Mesendoderm (in vitro differentiated cells): ENCODE data around the gene TNS1.

Source experiments
- DNase-seq: peaks from one replicate; pipeline ENCODE4 v3.0.0; 2013
- H2AK5ac ChIP-seq: 2 replicates; pipeline ENCODE4 v1.6.1; 2013; ENCODE audit warnings: low read length, inconsistent platforms
- H2BK120ac ChIP-seq: 2 replicates; pipeline ENCODE4 v1.6.1; 2013; ENCODE audit warnings: low read depth, mild to moderate bottlenecking, low read length, moderate library complexity, mixed read lengths
- H2BK15ac ChIP-seq: replicated peaks from 2 replicates; pipeline ENCODE4 v1.6.1; 2013; ENCODE audit warnings: low read depth, mild to moderate bottlenecking, moderate library complexity
- H2BK5ac ChIP-seq: 2 replicates; pipeline ENCODE4 v1.6.1; 2013; ENCODE audit warnings: low read length, inconsistent platforms
- H3K18ac ChIP-seq: 2 replicates; pipeline ENCODE4 v1.6.1; 2013; ENCODE audit warnings: mild to moderate bottlenecking, low read length, mixed read lengths
- H3K23ac ChIP-seq: one replicate; pipeline ENCODE4 v1.6.1; 2013; ENCODE audit warnings: low read length
- H3K27ac ChIP-seq: 2 replicates; pipeline ENCODE4 v1.5.1; 2013; ENCODE audit warnings: low read depth, mild to moderate bottlenecking, inconsistent platforms, low read length, moderate library complexity
- H3K27me3 ChIP-seq: 2 replicates; pipeline ENCODE4 v1.6.1; 2013; ENCODE audit warnings: low read length, control low read depth, mild to moderate bottlenecking, inconsistent platforms; ENCODE audit not compliant: insufficient read depth, poor library complexity
- H3K36me3 ChIP-seq: 2 replicates; pipeline ENCODE4 v1.6.1; 2013; ENCODE audit warnings: low read length, inconsistent platforms; ENCODE audit not compliant: control insufficient read depth, insufficient read depth
- H3K4ac ChIP-seq: one replicate; pipeline ENCODE4 v1.6.1; 2013; ENCODE audit warnings: low read depth, mild to moderate bottlenecking, low read length, moderate library complexity
- H3K4me1 ChIP-seq: 2 replicates; pipeline ENCODE4 v1.6.1; 2013; ENCODE audit warnings: low read depth, low read length, inconsistent platforms; ENCODE audit not compliant: control insufficient read depth
- H3K4me2 ChIP-seq: 2 replicates; pipeline ENCODE4 v1.6.1; 2013; ENCODE audit warnings: low read length
- H3K4me3 ChIP-seq: 2 replicates; pipeline ENCODE4 v1.5.1; 2013; ENCODE audit warnings: mild to moderate bottlenecking, low read length
- H3K56ac ChIP-seq: one replicate; pipeline ENCODE4 v1.6.1; 2013; ENCODE audit warnings: low read length
- H3K79me1 ChIP-seq: 2 replicates; pipeline ENCODE4 v1.6.1; 2013; ENCODE audit warnings: low read length, inconsistent platforms
- H3K79me2 ChIP-seq: 2 replicates; pipeline ENCODE4 v1.6.1; 2013; ENCODE audit warnings: mild to moderate bottlenecking, low read length; ENCODE audit not compliant: control insufficient read depth, insufficient read depth
- H3K9ac ChIP-seq: 2 replicates; pipeline ENCODE4 v1.6.1; 2013; ENCODE audit warnings: low read length, inconsistent platforms
- H4K5ac ChIP-seq: one replicate; pipeline ENCODE4 v1.6.1; 2013; ENCODE audit warnings: low read length
- H4K8ac ChIP-seq: one replicate; pipeline ENCODE4 v1.6.1; 2013; ENCODE audit warnings: low read depth, mild to moderate bottlenecking, control low read depth, low read length, moderate library complexity
- WGBS: extraction: QIAGEN DNeasy Blood & Tissue Kit; methylation state at CpG from one replicate; pipeline ENCODE4 v1.1.7; 2013; ENCODE audit warnings: low lambda C conversion rate, missing lambda C conversion rate; ENCODE audit not compliant: insufficient coverage; ENCODE audit errors: extremely low coverage; 5-methylcytosine and 5-hydroxymethylcytosine counted together

Gene TNS1

DNA sequence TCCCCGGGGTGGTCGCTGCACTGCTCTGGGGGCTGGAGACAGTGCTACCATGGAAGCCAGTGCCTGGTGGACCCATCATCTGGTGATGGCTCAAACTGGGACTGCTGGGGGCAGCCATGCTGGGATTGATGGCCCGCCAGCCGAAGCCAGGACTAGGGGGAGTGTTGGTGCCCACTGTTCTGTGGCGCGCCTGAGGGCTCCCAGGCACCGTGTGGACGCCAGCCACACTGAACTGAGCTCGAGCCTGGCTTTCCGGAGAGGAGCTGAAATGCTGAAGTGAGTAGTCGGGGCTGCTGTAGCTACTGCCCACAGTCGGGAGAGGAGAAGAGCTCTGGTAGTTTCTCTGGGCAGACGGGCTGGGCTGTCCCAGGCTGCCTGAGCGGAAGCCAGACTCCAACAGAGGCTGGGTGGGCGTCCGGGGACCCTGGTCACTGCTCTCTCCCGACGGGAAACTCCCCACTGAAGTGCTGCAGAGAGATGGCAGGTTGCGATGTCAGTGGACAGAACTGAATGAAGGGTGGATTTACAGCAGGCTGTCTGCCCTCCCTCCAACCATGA, 184.4 kb downstream of the TNS1 start:
- no peaks in the 10 kb centered on the region for H3K79me1 ChIP-seq
- H4K5ac ChIP-seq: no peak overlapping the region
- no peak overlapping the region for H3K4me2 ChIP-seq
- no peak overlapping the region for H2BK15ac ChIP-seq
- H3K27me3 ChIP-seq: no peaks in the 10 kb centered on the region
- no peak for DNase-seq
- no peak overlapping the region for H3K4me3 ChIP-seq
- H3K56ac ChIP-seq: no peak overlapping the region
- no peak overlapping the region for H2BK120ac ChIP-seq
- no peaks in the 10 kb centered on the region for H3K36me3 ChIP-seq
- H3K27ac ChIP-seq: no peak overlapping the region
- no peak overlapping the region for H3K9ac ChIP-seq
- no peaks in the 10 kb centered on the region for H3K79me2 ChIP-seq
- H3K4ac ChIP-seq: no peak overlapping the region
- H4K8ac ChIP-seq: no peak overlapping the region
- H3K4me1 ChIP-seq: no peaks in the 10 kb centered on the region
- no peak overlapping the region for H2AK5ac ChIP-seq
- H3K23ac ChIP-seq: no peak overlapping the region
- no peak overlapping the region for H3K18ac ChIP-seq
- no CpG with 5 or more reads among the region's 19 CpGs for WGBS
- no peak overlapping the region for H2BK5ac ChIP-seq

GRCh38 chr2:217817466-217818292, 185.1 kb downstream of the TNS1 start:
- Histone ChIP-seq H3K56ac (no peak overlapping the region), H3K4me2 (no peak overlapping the region), H2AK5ac (no peak overlapping the region), H3K9ac (no peak overlapping the region), H3K27me3 (no peaks in the 10 kb centered on the region), H3K4me1 (no peaks in the 10 kb centered on the region), H3K79me2 (no peaks in the 10 kb centered on the region), H3K36me3 (no peaks in the 10 kb centered on the region), H2BK120ac (no peak overlapping the region), H3K18ac (no peak overlapping the region), H3K27ac (no peak overlapping the region), H4K8ac (no peak overlapping the region), H2BK15ac (no peak overlapping the region), H4K5ac (no peak overlapping the region), H3K4ac (no peak overlapping the region), H3K23ac (no peak overlapping the region), H2BK5ac (no peak overlapping the region), H3K4me3 (no peak overlapping the region), H3K79me1 (no peaks in the 10 kb centered on the region)
- no peak for DNase-seq
- no CpG with 5 or more reads among the region's 26 CpGs for WGBS

DNA sequence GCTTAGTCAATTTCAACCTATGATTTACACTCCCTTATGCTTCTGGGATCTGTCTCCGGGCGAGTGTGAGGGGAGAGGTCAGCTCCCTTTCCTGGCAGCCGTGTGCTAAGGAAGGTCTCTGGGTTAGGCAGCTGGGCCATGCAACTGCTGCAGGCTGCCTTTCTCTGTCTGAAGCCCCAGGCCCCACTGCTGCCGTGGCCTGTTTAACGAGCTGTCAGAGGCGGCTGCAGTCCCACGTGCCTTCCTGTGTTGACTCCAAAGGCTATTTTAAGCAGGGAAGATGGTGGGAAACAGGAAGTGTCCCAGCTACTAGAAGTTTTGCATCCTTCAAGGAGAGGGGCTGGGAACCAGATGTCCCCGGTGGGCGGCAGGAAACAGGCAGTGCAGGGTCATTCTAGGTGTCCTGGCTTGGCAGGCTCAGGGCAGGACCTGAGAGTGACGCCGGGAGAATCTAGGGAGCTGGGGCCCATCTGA, 186.4 kb downstream of the TNS1 start:
- Histone ChIP-seq H4K8ac (no peak overlapping the region), H3K56ac (no peak overlapping the region), H3K4me2 (no peak overlapping the region), H3K18ac (no peak overlapping the region), H3K4me1 (no peaks in the 10 kb centered on the region), H2BK120ac (no peak overlapping the region), H3K23ac (no peak overlapping the region), H3K27me3 (no peaks in the 10 kb centered on the region), H2AK5ac (no peak overlapping the region), H3K4ac (no peak overlapping the region), H3K79me1 (no peaks in the 10 kb centered on the region), H3K4me3 (no peak overlapping the region), H3K9ac (no peak overlapping the region), H3K27ac (no peak overlapping the region), H3K36me3 (no peaks in the 10 kb centered on the region), H4K5ac (no peak overlapping the region), H2BK5ac (no peak overlapping the region), H2BK15ac (no peak overlapping the region), H3K79me2 (no peaks in the 10 kb centered on the region)
- no CpG with 5 or more reads among the region's 11 CpGs for WGBS
- peak; percentile 49 for DNase-seq

- no peak overlapping the region for H3K27ac ChIP-seq
- no peaks in the 10 kb centered on the region for H3K36me3 ChIP-seq
- H2AK5ac ChIP-seq: no peak overlapping the region
- DNase-seq: no peak
- H3K4me1 ChIP-seq: no peaks in the 10 kb centered on the region
- H2BK5ac ChIP-seq: no peak overlapping the region
- no peaks in the 10 kb centered on the region for H3K79me2 ChIP-seq
- no CpG with 5 or more reads among the region's 6 CpGs for WGBS
- H3K9ac ChIP-seq: no peak overlapping the region
- H3K4me2 ChIP-seq: no peak overlapping the region
- H3K4me3 ChIP-seq: no peak overlapping the region
- H2BK120ac ChIP-seq: no peak overlapping the region
- H4K8ac ChIP-seq: no peak overlapping the region
- H2BK15ac ChIP-seq: no peak overlapping the region
- H3K79me1 ChIP-seq: no peaks in the 10 kb centered on the region
- H3K4ac ChIP-seq: no peak overlapping the region
- no peak overlapping the region for H3K18ac ChIP-seq
- no peak overlapping the region for H3K23ac ChIP-seq
- H3K56ac ChIP-seq: no peak overlapping the region
- H4K5ac ChIP-seq: no peak overlapping the region
- no peaks in the 10 kb centered on the region for H3K27me3 ChIP-seq
Measured at GRCh38 chr2:217813828-217814227, 189.0 kb downstream of the TNS1 start.

DNA sequence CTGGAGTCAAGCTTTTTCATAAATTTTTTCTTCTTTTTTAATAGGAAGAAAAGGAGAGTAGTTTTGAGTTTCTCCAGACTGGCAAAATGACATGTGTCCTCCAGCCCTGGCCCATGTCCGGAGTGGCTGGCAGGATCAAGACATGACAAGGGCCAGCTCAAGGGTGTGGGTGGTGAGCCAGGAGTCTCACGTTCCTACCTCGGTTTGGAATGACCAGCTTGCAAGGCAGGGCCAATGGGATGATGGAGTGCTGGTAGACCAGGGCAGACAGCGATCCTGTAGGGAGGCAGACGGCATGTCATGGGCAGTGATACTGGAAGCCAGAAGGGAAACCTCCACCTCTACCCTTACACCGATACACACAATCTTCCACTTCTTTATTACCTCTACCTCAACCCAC, 190.6 kb downstream of the TNS1 start:
- H3K23ac ChIP-seq: no peak overlapping the region
- H2AK5ac ChIP-seq: no peak overlapping the region
- H3K4ac ChIP-seq: no peak overlapping the region
- WGBS: 100% methylated on average over 1 of the region's 6 CpGs
- H2BK5ac ChIP-seq: no peak overlapping the region
- no peak overlapping the region for H2BK15ac ChIP-seq
- DNase-seq: no peak
- H3K27ac ChIP-seq: no peak overlapping the region
- no peaks in the 10 kb centered on the region for H3K4me1 ChIP-seq
- H3K18ac ChIP-seq: no peak overlapping the region
- no peaks in the 10 kb centered on the region for H3K79me1 ChIP-seq
- no peak overlapping the region for H4K8ac ChIP-seq
- no peaks in the 10 kb centered on the region for H3K36me3 ChIP-seq
- H3K4me2 ChIP-seq: no peak overlapping the region
- no peak overlapping the region for H3K4me3 ChIP-seq
- H4K5ac ChIP-seq: no peak overlapping the region
- H3K79me2 ChIP-seq: no peaks in the 10 kb centered on the region
- no peak overlapping the region for H3K56ac ChIP-seq
- no peak overlapping the region for H2BK120ac ChIP-seq
- H3K9ac ChIP-seq: no peak overlapping the region
- H3K27me3 ChIP-seq: no peaks in the 10 kb centered on the region
